Nephron progenitor cell (in vitro differentiated cells): ENCODE measurements around the gene ENOX1.
"Not testable (repeated sequence)": the region's sequence is repeated elsewhere in the genome, so short reads cannot be mapped to it uniquely, and the experiment has no call there.

Experiments
- DNase-seq: peaks from one replicate; pipeline ENCODE4 v3.0.0; 2021
- H3K27ac Mint-ChIP-seq: 2 replicates; pipeline ENCODE4 v1.8.0; 2021; ENCODE audit warnings: mild to moderate bottlenecking, moderate library complexity, mixed read lengths
- H3K27me3 Mint-ChIP-seq: 2 replicates; pipeline ENCODE4 v1.8.0; 2021; ENCODE audit warnings: mild to moderate bottlenecking, low read depth, mixed read lengths; ENCODE audit not compliant: poor library complexity
- H3K36me3 Mint-ChIP-seq: 2 replicates; pipeline ENCODE4 v1.8.0; 2021; ENCODE audit warnings: low read depth, mixed read lengths
- H3K4me1 Mint-ChIP-seq: 2 replicates; pipeline ENCODE4 v1.8.0; 2021; ENCODE audit warnings: mixed read lengths
- H3K4me3 Mint-ChIP-seq: 2 replicates; pipeline ENCODE4 v1.8.0; 2021; ENCODE audit warnings: mild to moderate bottlenecking, moderate library complexity, mixed read lengths
- H3K9me3 Mint-ChIP-seq: 2 replicates; pipeline ENCODE4 v1.8.0; 2021; ENCODE audit warnings: mild to moderate bottlenecking, moderate library complexity, mixed read lengths
- TF ChIP-seq, protein P1 (sequence below): fragments of 200-600 bp; sonication (generic); IDR thresholded peaks from 2 replicates; pipeline ENCODE4 v1.5.0; 2021; ENCODE audit warnings: antibody characterized with exemption

The ENOX1 gene

DNA sequence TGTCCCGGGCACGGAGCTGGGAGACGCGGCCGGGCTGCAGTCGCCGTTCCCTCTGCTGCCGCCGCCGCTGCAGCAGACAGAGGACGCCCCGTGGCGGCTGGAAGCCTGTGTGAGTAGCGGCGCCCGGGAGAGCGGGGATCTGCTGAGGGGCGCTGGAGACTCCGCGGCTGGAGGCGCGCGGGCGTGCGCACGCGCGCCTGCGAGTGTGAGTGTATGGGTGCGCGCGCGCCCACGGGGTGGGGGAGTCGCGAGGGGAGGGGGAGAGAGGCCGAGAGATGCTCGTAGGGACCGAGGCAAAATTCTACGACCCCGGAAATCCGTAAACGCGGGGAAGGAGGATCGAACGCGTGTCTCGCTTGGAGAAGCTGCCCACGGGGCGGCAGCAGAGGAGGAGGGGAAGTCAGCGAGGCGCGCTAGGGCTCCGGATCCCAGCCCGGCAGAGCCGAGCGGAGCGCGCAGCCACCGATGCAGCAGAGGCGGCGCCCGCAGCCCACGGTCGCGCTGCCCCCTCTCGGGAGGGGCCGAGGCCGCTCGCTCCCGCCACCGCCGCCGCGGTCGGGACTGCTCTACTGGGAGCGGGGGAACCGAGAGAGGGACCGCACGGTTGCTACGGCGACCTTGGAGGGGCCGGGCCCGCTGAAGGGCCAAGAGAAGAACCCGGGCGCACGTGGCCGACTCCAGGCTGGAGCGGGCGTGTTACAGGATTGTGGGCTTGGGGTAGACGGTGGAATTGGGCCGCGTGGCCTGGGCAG, at the start of gene ENOX1:
Gene ENOX1, minus strand, starts transcription at position 207 of the 752 bp plus-strand sequence.
- H3K4me1 Mint-ChIP-seq, result peaks cover 17% of the 10 kb centered on the region
- TF ChIP-seq, protein P1, sequence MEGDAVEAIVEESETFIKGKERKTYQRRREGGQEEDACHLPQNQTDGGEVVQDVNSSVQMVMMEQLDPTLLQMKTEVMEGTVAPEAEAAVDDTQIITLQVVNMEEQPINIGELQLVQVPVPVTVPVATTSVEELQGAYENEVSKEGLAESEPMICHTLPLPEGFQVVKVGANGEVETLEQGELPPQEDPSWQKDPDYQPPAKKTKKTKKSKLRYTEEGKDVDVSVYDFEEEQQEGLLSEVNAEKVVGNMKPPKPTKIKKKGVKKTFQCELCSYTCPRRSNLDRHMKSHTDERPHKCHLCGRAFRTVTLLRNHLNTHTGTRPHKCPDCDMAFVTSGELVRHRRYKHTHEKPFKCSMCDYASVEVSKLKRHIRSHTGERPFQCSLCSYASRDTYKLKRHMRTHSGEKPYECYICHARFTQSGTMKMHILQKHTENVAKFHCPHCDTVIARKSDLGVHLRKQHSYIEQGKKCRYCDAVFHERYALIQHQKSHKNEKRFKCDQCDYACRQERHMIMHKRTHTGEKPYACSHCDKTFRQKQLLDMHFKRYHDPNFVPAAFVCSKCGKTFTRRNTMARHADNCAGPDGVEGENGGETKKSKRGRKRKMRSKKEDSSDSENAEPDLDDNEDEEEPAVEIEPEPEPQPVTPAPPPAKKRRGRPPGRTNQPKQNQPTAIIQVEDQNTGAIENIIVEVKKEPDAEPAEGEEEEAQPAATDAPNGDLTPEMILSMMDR, result no peak
- no peaks in the 10 kb centered on the region for H3K9me3 Mint-ChIP-seq
- no peaks in the 10 kb centered on the region for H3K36me3 Mint-ChIP-seq
- no peak within 1 kb of the TSS for H3K27ac Mint-ChIP-seq
- DNase-seq, result peak; percentile 76
- H3K4me3 Mint-ChIP-seq, result peak within 1 kb of the TSS; percentile 90
- peaks cover 64% of the 10 kb centered on the region for H3K27me3 Mint-ChIP-seq

DNA sequence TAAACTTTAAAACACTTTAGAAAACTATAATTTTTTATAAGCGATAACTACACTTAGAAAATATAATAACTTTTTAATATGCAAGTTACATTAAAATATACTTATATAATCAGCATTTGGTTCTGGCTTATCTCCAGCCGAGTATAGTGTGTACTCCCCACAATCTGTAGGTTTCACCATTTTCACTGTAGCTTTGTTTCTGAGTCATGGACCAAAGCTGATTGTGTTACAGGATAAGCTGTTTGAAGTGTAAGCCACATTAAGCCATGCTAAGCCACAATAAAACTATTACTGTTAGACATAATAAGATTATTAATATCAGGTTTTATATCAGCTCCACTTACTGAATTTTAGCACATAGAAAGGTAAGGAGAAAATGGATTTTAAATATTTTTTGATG, 48.9 kb upstream of the ENOX1 start:
- H3K27me3 Mint-ChIP-seq, result no peaks in the 10 kb centered on the region
- peaks cover under 1% of the 10 kb centered on the region for H3K36me3 Mint-ChIP-seq
- no peaks in the 10 kb centered on the region for H3K9me3 Mint-ChIP-seq
- H3K4me1 Mint-ChIP-seq, result no peaks in the 10 kb centered on the region
- TF ChIP-seq, protein P1, result no peak
- H3K27ac Mint-ChIP-seq, result no peak overlapping the region
- no peak overlapping the region for H3K4me3 Mint-ChIP-seq
- no peak for DNase-seq

DNA sequence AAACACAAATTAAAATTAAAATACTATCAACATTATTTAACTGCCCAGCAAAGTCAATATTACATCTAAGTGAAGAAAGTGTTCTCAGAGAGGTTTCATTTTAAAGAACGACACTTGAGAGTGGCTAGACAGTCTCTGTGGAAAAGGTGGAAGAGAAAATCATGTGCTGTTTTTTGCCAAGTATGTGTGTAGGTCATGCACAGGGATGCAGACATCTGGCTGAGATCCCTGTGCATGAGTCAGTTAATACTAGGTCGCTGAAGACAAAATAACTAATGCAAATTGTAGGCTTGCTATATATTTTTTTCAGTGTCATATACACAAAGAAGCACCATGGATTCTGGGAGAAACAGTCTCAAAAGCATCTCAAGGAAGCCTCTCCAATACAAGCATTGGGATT, 44.3 kb upstream of the ENOX1 start:
- no peaks in the 10 kb centered on the region for H3K9me3 Mint-ChIP-seq

DNA sequence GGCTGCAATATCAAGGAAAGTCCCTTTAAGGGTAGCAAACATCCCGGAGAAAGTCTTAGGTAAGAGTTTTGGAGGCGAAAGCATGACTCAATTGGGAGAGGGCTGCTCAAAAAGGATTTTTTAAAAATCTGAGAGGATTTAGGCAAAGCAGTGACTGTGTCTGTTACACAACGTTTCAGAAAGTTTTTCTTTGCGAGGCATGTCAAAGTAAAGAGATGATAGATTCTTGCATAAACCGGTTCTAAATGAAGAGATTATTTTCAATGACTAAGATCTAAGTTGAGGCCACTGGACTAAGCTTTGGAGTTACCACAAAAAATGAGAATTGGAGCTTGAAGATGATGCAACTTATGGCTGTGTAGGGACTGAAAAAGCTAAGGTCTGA, 43.7 kb upstream of the ENOX1 start:
- Mint-ChIP-seq H3K4me3 (no peak overlapping the region), H3K27ac (peak overlapping the region; percentile 59), H3K4me1 (peaks cover 5% of the 10 kb centered on the region), H3K36me3 (no peaks in the 10 kb centered on the region), H3K9me3 (no peaks in the 10 kb centered on the region), H3K27me3 (no peaks in the 10 kb centered on the region)
- DNase-seq, result no peak
- TF ChIP-seq, protein P1, result no peak

More for the DNA sequence above, 44.3 kb upstream of the ENOX1 start:
- no peaks in the 10 kb centered on the region for H3K27me3 Mint-ChIP-seq
- no peaks in the 10 kb centered on the region for H3K36me3 Mint-ChIP-seq
- DNase-seq, result no peak
- H3K4me1 Mint-ChIP-seq, result peaks cover 5% of the 10 kb centered on the region
- no peak overlapping the region for H3K27ac Mint-ChIP-seq
- H3K4me3 Mint-ChIP-seq, result no peak overlapping the region
- TF ChIP-seq, protein P1, result no peak

DNA sequence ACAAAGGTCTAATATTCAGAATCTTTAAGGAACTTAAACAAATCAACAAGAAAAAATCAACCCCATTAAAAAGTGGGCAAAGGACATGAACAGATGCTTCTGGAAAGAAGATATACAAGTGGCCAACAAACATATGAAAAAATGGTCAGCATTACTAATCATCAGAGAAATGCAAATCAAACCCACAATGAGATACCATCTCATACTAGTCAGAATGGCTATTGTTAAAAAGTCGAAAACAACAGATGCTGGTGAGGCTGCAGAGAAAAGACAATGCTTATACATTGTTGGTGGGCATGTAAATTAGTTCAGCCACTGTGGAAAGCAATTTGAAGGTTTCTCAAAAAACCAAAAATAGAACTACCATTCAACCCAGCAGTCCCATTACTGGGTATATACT, 37.9 kb upstream of the ENOX1 start:
- H3K27me3 Mint-ChIP-seq, DNase-seq, H3K9me3 Mint-ChIP-seq, H3K4me1 Mint-ChIP-seq, H3K36me3 Mint-ChIP-seq, H3K4me3 Mint-ChIP-seq, H3K27ac Mint-ChIP-seq: not testable (repeated sequence)

DNA sequence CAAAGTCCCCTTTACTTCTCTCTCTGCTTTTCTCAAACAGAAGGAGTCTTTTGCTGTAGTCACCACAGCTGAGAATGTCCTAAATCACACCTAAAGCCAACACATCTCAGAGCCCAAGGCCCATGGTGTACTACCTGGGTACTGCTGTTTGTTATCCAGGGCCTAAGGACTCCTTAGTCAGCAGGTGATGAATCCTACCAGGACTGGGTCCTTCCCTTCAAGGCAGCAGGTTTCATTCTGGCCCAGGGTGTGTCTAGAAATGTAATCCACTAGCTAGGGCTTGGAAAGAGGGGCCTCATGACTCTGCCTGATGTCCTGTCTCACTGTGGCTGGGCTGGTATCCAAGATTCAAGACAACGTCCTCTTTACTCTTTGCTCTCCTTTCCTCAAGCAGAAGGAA, 36.2 kb upstream of the ENOX1 start:
- peaks cover 2% of the 10 kb centered on the region for H3K27me3 Mint-ChIP-seq
- H3K4me1 Mint-ChIP-seq, result no peaks in the 10 kb centered on the region
- peaks cover 12% of the 10 kb centered on the region for H3K9me3 Mint-ChIP-seq
- no peak for DNase-seq
- peaks cover 4% of the 10 kb centered on the region for H3K36me3 Mint-ChIP-seq
- TF ChIP-seq, protein P1, result no peak
- no peak overlapping the region for H3K27ac Mint-ChIP-seq
- no peak overlapping the region for H3K4me3 Mint-ChIP-seq
